SKM-1 (cell line): Measurements from ENCODE around the gene WFDC2.

Experiments
- DNase-seq: peaks from one replicate; lab custom pipeline; 2025; ENCODE audit not compliant: unreplicated experiment; lab: John Stamatoyannopoulos, UW

The WFDC2 gene

GRCh38 chr20:45469336-45470261, at the start of gene WFDC2:
WFDC2 (plus strand) TSS chr20:45469753; CDS start chr20:45469782, 29 bp downstream.
- no peak for DNase-seq

DNA sequence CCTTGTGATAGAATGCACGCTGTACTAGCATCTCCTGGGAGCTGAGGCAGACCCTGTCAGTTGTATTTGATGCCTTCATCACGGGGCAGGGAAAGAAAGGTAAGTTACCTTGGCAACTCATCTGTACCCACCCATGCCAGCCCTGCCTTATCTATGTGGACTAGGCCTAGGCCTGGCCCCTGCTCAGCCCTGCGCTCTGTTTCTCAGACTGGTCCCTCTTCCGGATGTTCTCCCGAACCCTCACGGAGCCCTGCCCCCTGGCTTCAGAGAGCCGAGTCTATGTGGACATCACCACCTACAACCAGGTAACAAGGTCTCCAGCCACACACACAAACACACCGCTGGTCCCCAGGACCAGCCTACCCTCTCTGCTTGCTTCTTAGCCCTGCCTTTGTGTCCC, 49.4 kb upstream of the WFDC2 start:
- no peak for DNase-seq

DNA sequence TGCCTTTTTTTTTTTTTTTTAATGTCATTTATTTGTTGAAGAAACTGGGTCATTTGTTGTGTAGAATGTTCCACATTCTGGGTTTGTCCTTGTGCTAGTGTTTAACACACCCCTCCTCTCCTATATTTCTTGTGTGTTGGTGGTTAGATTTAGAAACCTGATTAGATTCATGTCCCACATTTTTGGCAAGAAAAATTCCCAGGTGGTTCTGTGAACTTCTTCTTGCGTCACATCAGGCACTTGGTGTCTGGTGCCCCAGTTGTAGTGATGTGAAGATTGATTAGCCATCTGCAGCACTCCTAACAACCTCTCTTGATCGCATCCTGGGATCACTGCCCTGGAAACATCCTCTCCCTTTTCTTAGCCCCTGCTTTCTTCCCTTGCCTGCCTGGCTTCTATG, 45.9 kb upstream of the WFDC2 start:
- DNase-seq, result no peak

DNA sequence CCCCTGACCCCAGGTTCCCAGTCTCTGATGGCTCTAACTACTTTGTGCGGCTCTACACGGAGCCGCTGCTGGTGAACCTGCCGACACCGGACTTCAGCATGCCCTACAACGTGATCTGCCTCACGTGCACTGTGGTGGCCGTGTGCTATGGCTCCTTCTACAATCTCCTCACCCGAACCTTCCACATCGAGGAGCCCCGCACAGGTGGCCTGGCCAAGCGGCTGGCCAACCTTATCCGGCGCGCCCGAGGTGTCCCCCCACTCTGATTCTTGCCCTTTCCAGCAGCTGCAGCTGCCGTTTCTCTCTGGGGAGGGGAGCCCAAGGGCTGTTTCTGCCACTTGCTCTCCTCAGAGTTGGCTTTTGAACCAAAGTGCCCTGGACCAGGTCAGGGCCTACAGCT, 44.0 kb upstream of the WFDC2 start:
- no peak for DNase-seq

- no peak for DNase-seq
These were observed 43.1 kb upstream of the WFDC2 start for GRCh38 chr20:45426320-45427016.

GRCh38 chr20:45427236-45428149, 42.1 kb upstream of the WFDC2 start:
- DNase-seq, result no peak

DNA sequence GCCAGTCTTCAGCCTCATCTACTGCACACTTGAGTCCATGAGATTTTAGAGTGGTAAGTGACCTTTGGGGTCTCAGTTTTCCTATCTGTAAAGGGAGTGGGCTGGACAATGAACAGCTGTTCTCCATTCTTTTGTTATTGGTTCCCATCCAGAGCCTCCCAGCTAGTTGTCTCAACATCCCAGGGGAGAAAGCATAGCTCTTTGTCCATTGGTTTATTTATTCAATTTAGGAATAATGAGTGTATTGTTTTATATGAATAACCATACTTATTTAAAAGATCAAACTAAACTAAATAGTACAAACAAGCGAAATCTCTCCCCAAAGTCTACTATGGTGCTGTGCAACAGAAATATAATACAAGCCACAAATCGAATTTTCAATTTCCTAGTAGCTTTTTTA, 39.9 kb upstream of the WFDC2 start:
- DNase-seq, result no peak

GRCh38 chr20:45432294-45432693, 37.3 kb upstream of the WFDC2 start:
- DNase-seq, result peak; percentile 62

GRCh38 chr20:45433316-45433715, 36.2 kb upstream of the WFDC2 start:
- no peak for DNase-seq

- no peak for DNase-seq
These were observed 35.6 kb upstream of the WFDC2 start for GRCh38 chr20:45433976-45434375.

- DNase-seq, result no peak
These were observed 32.6 kb upstream of the WFDC2 start for GRCh38 chr20:45436732-45437485.

GRCh38 chr20:45440424-45440823, 29.1 kb upstream of the WFDC2 start:
- no peak for DNase-seq

- DNase-seq, result no peak
These were observed 28.5 kb upstream of the WFDC2 start for GRCh38 chr20:45440891-45441685.

- DNase-seq, result no peak
These were observed 27.8 kb upstream of the WFDC2 start for GRCh38 chr20:45441746-45442145.

- DNase-seq, result no peak
These were observed 25.5 kb upstream of the WFDC2 start for GRCh38 chr20:45444050-45444449.

DNA sequence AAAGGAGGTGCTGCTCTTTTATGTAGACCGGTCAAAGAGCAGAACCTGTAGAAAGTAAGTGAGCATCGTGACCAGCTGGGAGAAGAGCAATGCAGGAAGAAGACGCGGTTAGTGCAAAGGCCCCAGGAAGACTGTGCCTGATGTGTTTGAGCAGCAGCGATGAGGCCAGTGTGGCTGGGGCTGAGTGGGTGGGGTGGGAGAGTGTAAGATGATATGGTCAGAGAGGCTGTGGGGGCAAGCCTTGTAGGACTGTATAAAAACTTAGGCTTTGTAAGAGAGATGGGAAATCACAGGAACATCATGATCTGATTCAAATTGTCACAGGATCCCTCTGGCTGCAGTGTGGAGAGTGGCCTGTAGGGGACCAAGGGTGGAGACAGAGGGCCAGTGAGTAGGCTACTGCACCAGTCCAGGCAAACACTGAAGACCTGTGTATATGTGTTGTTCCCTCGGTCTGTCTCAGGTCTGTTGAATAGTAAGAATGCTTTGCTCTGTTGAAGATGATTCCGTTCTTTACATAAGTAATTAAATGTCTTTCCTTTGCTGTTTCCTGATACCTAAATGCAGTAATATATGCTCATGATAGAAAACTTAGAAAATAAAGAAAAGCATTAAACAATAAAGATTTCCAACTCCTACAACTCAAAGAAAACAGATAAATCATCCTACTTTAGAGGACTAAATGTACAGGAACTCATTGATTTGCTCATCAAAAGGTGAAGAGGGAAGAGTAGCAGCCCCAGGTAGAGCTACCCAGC, 23.6 kb upstream of the WFDC2 start:
- DNase-seq, result no peak

DNA sequence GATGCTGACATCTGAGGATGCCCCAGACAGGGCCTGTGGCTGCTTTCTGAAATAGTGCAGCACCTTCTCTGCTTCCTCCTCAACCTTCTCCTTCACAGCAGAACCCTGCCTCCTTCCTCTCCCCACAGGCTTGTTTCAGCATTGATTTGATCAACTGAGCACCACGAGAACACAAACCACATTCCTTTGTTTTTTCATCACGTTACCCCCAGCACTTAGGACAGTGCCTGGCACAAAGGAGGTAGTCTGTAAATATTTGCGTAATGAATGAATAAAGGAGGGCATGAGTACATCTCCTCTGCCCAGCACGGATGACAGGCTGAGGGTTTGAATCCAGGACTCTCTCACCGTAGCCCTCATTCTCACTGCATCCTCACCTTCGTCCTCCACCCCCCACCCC, 21.3 kb upstream of the WFDC2 start:
- no peak for DNase-seq

GRCh38 chr20:45449528-45449927, 20.0 kb upstream of the WFDC2 start:
- DNase-seq, result no peak
